ENCODE data around the gene MTUS2.
A peak's percentile ranks its signal among the peaks of the same experiment; 100 is the strongest.

Gene MTUS2

GRCh38 chr13:29039212-29039611 is 219.1 kb downstream of the MTUS2 start:
- DNase-seq, result no peak

- DNase-seq, result no peak
Observed at GRCh38 chr13:29046588-29046987, 226.4 kb downstream of the MTUS2 start.

- DNase-seq, result no peak
Observed at GRCh38 chr13:29049524-29049923, 229.4 kb downstream of the MTUS2 start.

- DNase-seq, result no peak
Observed at GRCh38 chr13:29050719-29051118, 230.6 kb downstream of the MTUS2 start.

- DNase-seq, result no peak
Observed at GRCh38 chr13:29059800-29060199, 239.7 kb downstream of the MTUS2 start.

GRCh38 chr13:29065142-29065541 is 245.0 kb downstream of the MTUS2 start:
- no peak for DNase-seq

GRCh38 chr13:29067306-29067945 is 247.3 kb downstream of the MTUS2 start:
- no peak for DNase-seq

GRCh38 chr13:29073755-29074154 is 253.6 kb downstream of the MTUS2 start:
- no peak for DNase-seq

- no peak for DNase-seq
Observed at GRCh38 chr13:29077051-29077813, 257.1 kb downstream of the MTUS2 start.

GRCh38 chr13:29081036-29081435 is 260.9 kb downstream of the MTUS2 start:
- DNase-seq, result peak; percentile 68

- DNase-seq, result no peak
Observed at GRCh38 chr13:29081697-29082440, 261.7 kb downstream of the MTUS2 start.

- DNase-seq, result no peak
Observed at GRCh38 chr13:29099781-29100406, 279.8 kb downstream of the MTUS2 start.

- DNase-seq, result no peak
Observed at GRCh38 chr13:29100758-29101157, 280.6 kb downstream of the MTUS2 start.

- no peak for DNase-seq
Observed at GRCh38 chr13:29101409-29101808, 281.3 kb downstream of the MTUS2 start.

- DNase-seq, result no peak
Observed at GRCh38 chr13:29101905-29102304, 281.8 kb downstream of the MTUS2 start.

GRCh38 chr13:29103065-29103800 is 283.1 kb downstream of the MTUS2 start:
- DNase-seq, result no peak

GRCh38 chr13:29104461-29104860 is 284.3 kb downstream of the MTUS2 start:
- no peak for DNase-seq

- DNase-seq, result no peak
Observed at GRCh38 chr13:29105779-29106178, 285.6 kb downstream of the MTUS2 start.

- DNase-seq, result no peak
Observed at GRCh38 chr13:29106651-29107050, 286.5 kb downstream of the MTUS2 start.

- no peak for DNase-seq
Observed at GRCh38 chr13:29108068-29108786, 288.1 kb downstream of the MTUS2 start.

- no peak for DNase-seq
Observed at GRCh38 chr13:29109987-29110386, 289.8 kb downstream of the MTUS2 start.

GRCh38 chr13:29111446-29111845 is 291.3 kb downstream of the MTUS2 start:
- DNase-seq, result no peak
